Ishikawa (cell line): ENCODE results near the gene CEACAM5.

Source experiments
- CEBPB ChIP-seq: IDR thresholded peaks from 2 replicates; pipeline ENCODE4 v1.6.1; 2012
- CREB1 ChIP-seq: IDR thresholded peaks from 2 replicates; pipeline ENCODE4 v1.6.1; 2012; ENCODE audit warnings: low read depth
- EGR1 ChIP-seq: IDR thresholded peaks from 2 replicates; pipeline ENCODE4 v1.6.1; 2012
- EP300 ChIP-seq: IDR thresholded peaks from 2 replicates; pipeline ENCODE4 v1.6.1; 2012; ENCODE audit warnings: borderline replicate concordance
- FOXM1 ChIP-seq: IDR thresholded peaks from 2 replicates; pipeline ENCODE4 v1.6.1; 2012; ENCODE audit warnings: low read depth, borderline replicate concordance
- NFIC ChIP-seq: IDR thresholded peaks from 2 replicates; pipeline ENCODE4 v1.6.1; 2012
- RAD21 ChIP-seq: IDR thresholded peaks from 2 replicates; pipeline ENCODE4 v1.6.1; 2012; ENCODE audit warnings: low read depth
- REST ChIP-seq: IDR thresholded peaks from 2 replicates; pipeline ENCODE4 v1.6.1; 2012; ENCODE audit warnings: low read depth, mild to moderate bottlenecking
- TAF1 ChIP-seq: IDR thresholded peaks from 2 replicates; pipeline ENCODE4 v1.6.1; 2012; ENCODE audit warnings: low read depth, mild to moderate bottlenecking
- TCF12 ChIP-seq: IDR thresholded peaks from 2 replicates; pipeline ENCODE4 v1.6.1; 2012; ENCODE audit warnings: low read depth
- TEAD4 ChIP-seq: IDR thresholded peaks from 2 replicates; pipeline ENCODE4 v1.6.1; 2012
- YY1 ChIP-seq: IDR thresholded peaks from 2 replicates; pipeline ENCODE4 v1.6.1; 2012; ENCODE audit warnings: low read depth
- ZBTB7A ChIP-seq: IDR thresholded peaks from 2 replicates; pipeline ENCODE4 v1.6.1; 2012; ENCODE audit warnings: low read depth
- TF ChIP-seq, protein P1 (sequence below): IDR thresholded peaks from 2 replicates; pipeline ENCODE4 v1.6.1; 2012
- TF ChIP-seq, protein P2 (sequence below): IDR thresholded peaks from 2 replicates; pipeline ENCODE4 v1.6.1; 2012

Gene CEACAM5

DNA sequence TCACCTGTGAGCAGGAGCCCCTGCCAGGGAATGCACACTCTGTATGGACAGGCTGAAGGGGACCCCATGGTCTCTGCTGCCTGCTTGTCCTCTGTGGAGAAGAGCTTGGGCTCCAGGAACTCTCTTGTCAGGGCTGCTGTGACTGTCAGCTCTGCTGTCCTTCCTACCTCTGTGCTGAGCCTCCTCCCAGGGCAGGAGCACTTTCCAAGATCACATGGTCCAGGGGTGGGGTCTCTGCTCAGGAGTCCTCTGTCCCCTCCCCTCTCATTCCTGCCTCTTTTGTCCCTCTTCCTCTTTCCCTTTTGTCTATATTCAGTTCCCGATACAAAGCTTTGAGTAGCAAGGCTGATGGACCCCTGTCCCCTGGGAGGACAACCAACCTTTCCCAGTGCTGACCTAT is 20.3 kb upstream of the CEACAM5 start, which contains the start of gene CEACAM7:
TSS of gene CEACAM7 (minus strand) at position 173 of the 400 bp plus-strand sequence. CDS start at position 68, 105 bp downstream.
- no peak for TF ChIP-seq TAF1
- TF ChIP-seq CREB1, result no peak
- TF ChIP-seq EP300, result no peak
- no peak for TF ChIP-seq FOXM1
- no peak for TF ChIP-seq ZBTB7A
- TF ChIP-seq, protein P1, sequence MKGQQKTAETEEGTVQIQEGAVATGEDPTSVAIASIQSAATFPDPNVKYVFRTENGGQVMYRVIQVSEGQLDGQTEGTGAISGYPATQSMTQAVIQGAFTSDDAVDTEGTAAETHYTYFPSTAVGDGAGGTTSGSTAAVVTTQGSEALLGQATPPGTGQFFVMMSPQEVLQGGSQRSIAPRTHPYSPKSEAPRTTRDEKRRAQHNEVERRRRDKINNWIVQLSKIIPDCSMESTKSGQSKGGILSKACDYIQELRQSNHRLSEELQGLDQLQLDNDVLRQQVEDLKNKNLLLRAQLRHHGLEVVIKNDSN, result no peak
- TF ChIP-seq TCF12, result no peak
- no peak for TF ChIP-seq YY1
- TF ChIP-seq REST, result no peak
- no peak for TF ChIP-seq CEBPB
- TF ChIP-seq TEAD4, result no peak
- TF ChIP-seq, protein P2, sequence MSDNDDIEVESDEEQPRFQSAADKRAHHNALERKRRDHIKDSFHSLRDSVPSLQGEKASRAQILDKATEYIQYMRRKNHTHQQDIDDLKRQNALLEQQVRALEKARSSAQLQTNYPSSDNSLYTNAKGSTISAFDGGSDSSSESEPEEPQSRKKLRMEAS, result no peak
- TF ChIP-seq NFIC, result no peak
- TF ChIP-seq RAD21, result no peak
- TF ChIP-seq EGR1, result no peak

GRCh38 chr19:41688687-41689086 is 19.7 kb upstream of the CEACAM5 start:
- TF ChIP-seq TEAD4 (no peak), CREB1 (no peak), EGR1 (no peak), ZBTB7A (no peak), CEBPB (no peak)

- TF ChIP-seq REST, result no peak
- no peak for TF ChIP-seq CREB1
- no peak for TF ChIP-seq TAF1
- no peak for TF ChIP-seq FOXM1
- no peak for TF ChIP-seq EP300
- TF ChIP-seq RAD21, result no peak
- TF ChIP-seq, protein P2, result no peak
- TF ChIP-seq NFIC, result no peak
- no peak for TF ChIP-seq CEBPB
- no peak for TF ChIP-seq TCF12
- no peak for TF ChIP-seq ZBTB7A
- TF ChIP-seq EGR1, result no peak
Observed at GRCh38 chr19:41689993-41690800, 18.2 kb upstream of the CEACAM5 start.

DNA sequence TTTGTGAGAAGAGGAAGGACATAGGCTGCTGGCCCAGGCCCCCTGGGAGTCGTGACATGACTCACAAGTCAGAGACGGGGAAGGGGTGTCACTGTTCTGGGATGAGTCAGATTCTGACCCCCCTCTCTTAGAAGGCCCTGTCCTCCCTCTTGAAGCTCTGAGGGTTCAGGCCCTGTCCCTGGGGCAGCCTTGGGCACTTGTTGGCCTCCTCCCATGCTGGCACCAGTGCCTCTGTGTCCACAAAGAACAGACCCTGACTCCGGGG is 17.7 kb upstream of the CEACAM5 start:
- TF ChIP-seq TAF1 (no peak), EP300 (no peak), FOXM1 (no peak), REST (no peak), ZBTB7A (no peak), TEAD4 (no peak), EGR1 (no peak), CREB1 (no peak), RAD21 (no peak), NFIC (no peak), CEBPB (no peak), TCF12 (no peak), YY1 (no peak)
- TF ChIP-seq, protein P2, result no peak
- TF ChIP-seq, protein P1, result no peak
